ENCODE measurements around the gene ATF7. TPM values are rescaled to one million over a fixed set of nuclear protein-coding genes. Genes with fewer than 3 reads are reported as not detected.

The ATF7 gene
- total and polyA plus RNA-seq, 9 of the 15 experiments (the other 6 are each of a cell fraction or from before 2014, with no cell fraction given), result 10.6 to 30.4 (median 20.7) TPM

DNA sequence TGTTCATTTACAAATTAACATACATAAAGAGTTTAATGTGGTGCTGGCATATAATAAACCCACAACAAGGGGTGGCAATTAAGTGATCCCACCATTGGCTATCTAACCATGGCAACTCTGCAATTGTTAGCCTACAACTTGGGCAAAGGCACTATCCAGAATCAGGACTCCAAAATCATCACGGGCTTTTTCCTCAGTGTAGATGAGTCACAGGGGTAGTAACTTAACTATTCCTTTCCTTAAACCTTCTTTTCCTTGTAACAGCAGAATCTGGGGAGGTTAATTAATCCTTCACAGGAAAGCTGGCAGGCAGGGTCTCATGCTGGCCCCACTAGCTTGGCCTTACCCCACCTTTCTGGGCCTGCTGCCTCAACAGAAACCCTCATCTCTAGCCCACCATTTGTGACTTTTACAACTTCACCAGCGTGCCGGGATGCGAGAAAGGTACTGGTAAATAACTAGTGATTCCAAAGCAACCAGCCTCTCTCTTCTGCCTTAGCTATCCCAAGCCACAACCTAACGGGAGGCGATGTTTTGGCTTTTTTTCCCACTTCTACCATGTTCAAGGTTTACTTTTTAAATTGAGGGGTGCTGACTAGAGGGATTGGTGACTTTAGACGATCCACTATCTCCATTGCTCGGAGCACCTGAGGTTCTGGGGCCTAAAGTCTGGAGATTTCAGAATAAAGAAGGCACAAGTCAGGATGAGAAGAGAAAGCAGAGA lies 49.0 kb upstream of the ATF7 start (continued):
- peak; percentile 48; the same call in 1 of the 2 replicates for TF ChIP-seq NR1H2 (CRISPR knock-in tag; IDR thresholded peaks at IDR 0.05)
- TF ChIP-seq CXXC5 (CRISPR knock-in tag; IDR thresholded peaks at IDR 0.05), result no peak
- TF ChIP-seq SREBF2 (CRISPR knock-in tag; IDR thresholded peaks at IDR 0.05), result no peak
- TF ChIP-seq, protein P1, sequence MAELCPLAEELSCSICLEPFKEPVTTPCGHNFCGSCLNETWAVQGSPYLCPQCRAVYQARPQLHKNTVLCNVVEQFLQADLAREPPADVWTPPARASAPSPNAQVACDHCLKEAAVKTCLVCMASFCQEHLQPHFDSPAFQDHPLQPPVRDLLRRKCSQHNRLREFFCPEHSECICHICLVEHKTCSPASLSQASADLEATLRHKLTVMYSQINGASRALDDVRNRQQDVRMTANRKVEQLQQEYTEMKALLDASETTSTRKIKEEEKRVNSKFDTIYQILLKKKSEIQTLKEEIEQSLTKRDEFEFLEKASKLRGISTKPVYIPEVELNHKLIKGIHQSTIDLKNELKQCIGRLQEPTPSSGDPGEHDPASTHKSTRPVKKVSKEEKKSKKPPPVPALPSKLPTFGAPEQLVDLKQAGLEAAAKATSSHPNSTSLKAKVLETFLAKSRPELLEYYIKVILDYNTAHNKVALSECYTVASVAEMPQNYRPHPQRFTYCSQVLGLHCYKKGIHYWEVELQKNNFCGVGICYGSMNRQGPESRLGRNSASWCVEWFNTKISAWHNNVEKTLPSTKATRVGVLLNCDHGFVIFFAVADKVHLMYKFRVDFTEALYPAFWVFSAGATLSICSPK (IDR thresholded peaks at IDR 0.05; ENCODE audit: borderline replicate concordance), result 0 out of 2 replicates have a peak, but pooled peaks have one; percentile 16
- TF ChIP-seq MYC (IDR thresholded peaks at IDR 0.05; ENCODE audit: low read depth, low read length), result no peak
- TF ChIP-seq MYC (CRISPR knock-in tag; IDR thresholded peaks at IDR 0.05; ENCODE audit: borderline replicate concordance, low read depth), result no peak
- TF ChIP-seq CBFB (CRISPR knock-in tag; IDR thresholded peaks at IDR 0.05), result peak; percentile 57; the same call in 1 of the 2 replicates
- peak; percentile 48; the same call in 1 of the 2 replicates for TF ChIP-seq ZBTB40 (IDR thresholded peaks at IDR 0.05)
- no peak for TF ChIP-seq ZBTB40 (CRISPR knock-in tag; IDR thresholded peaks at IDR 0.05)
- TF ChIP-seq BACH1 (tag; IDR thresholded peaks at IDR 0.05), result 0 out of 2 replicates have a peak, but pooled peaks have one; percentile 28
- 0 out of 4 replicates have a peak, but pooled peaks of 1 of the 2 experiments have one; percentile 3 for TF ChIP-seq ARNT (IDR thresholded peaks at IDR 0.05)

All from K562 (cell line).